Breast epithelium (tissue), 3 donors: ENCODE measurements around the gene PRDM10.

Experiments
- POLR2A ChIP-seq: fragments of 450-650 bp; IDR thresholded peaks from one replicate; pipeline ENCODE4 v1.6.1; 2016; ENCODE audit warnings: antibody characterized with exemption, mild to moderate bottlenecking, moderate library complexity
- TF ChIP-seq, protein P1 (sequence below), 3 donors: fragments of 450-650 bp; IDR thresholded peaks; one replicate each; pipeline ENCODE4 v1.5.1; 2016 to 2017; ENCODE audit warnings: antibody characterized with exemption in 3 of 3, mild to moderate bottlenecking in 3 of 3, moderate library complexity in 3 of 3

GRCh38 chr11:129951866-129952262, 50.8 kb downstream of the PRDM10 start:
- TF ChIP-seq, protein P1, sequence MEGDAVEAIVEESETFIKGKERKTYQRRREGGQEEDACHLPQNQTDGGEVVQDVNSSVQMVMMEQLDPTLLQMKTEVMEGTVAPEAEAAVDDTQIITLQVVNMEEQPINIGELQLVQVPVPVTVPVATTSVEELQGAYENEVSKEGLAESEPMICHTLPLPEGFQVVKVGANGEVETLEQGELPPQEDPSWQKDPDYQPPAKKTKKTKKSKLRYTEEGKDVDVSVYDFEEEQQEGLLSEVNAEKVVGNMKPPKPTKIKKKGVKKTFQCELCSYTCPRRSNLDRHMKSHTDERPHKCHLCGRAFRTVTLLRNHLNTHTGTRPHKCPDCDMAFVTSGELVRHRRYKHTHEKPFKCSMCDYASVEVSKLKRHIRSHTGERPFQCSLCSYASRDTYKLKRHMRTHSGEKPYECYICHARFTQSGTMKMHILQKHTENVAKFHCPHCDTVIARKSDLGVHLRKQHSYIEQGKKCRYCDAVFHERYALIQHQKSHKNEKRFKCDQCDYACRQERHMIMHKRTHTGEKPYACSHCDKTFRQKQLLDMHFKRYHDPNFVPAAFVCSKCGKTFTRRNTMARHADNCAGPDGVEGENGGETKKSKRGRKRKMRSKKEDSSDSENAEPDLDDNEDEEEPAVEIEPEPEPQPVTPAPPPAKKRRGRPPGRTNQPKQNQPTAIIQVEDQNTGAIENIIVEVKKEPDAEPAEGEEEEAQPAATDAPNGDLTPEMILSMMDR (IDR thresholded peaks at IDR 0.05) = no peak
- TF ChIP-seq POLR2A = no peak
